Chondrocyte (in vitro differentiated cells): Measurements from ENCODE around the gene ERG. TPM values are rescaled to one million over a fixed set of nuclear protein-coding genes. Genes with fewer than 3 reads are reported as not detected.

ENCODE experiments used
- DNase-seq: peaks from one replicate; pipeline ENCODE4 v3.0.0; 2021; ENCODE audit warnings: mixed read lengths, low spot score
- H3K27ac Mint-ChIP-seq: one replicate; pipeline ENCODE4 v1.8.0; 2021; ENCODE audit warnings: mild to moderate bottlenecking, moderate library complexity, mixed read lengths; ENCODE audit not compliant: unreplicated experiment
- H3K27me3 Mint-ChIP-seq: 2 replicates; pipeline ENCODE4 v1.8.0; 2021; ENCODE audit warnings: low read depth, mixed read lengths
- H3K36me3 Mint-ChIP-seq: 2 replicates; pipeline ENCODE4 v1.8.0; 2021; ENCODE audit warnings: low read depth, mixed read lengths
- H3K4me1 Mint-ChIP-seq: 2 replicates; pipeline ENCODE4 v1.8.0; 2021; ENCODE audit warnings: low read depth, mild to moderate bottlenecking, mixed read lengths
- H3K4me3 Mint-ChIP-seq: one replicate; pipeline ENCODE4 v1.8.0; 2021; ENCODE audit warnings: mild to moderate bottlenecking, moderate library complexity, mixed read lengths; ENCODE audit not compliant: unreplicated experiment
- H3K9me3 Mint-ChIP-seq: 2 replicates; pipeline ENCODE4 v1.8.0; 2021; ENCODE audit warnings: low read depth, mixed read lengths
- CTCF ChIP-seq: fragments of 200-600 bp; sonication (generic); IDR thresholded peaks from 2 replicates; pipeline ENCODE4 v1.5.0; 2021; ENCODE audit warnings: antibody characterized with exemption, mild to moderate bottlenecking, moderate library complexity
- total RNA-seq: library from RNA; stranded (reverse); gene quantifications from 3 replicates; pipeline ENCODE4 v1.2.1, GENCODE V29; 2021

ERG gene
- total RNA-seq, 1 donor from 2014 or later = 33.4 TPM

- Mint-ChIP-seq H3K27me3 (no peaks in the 10 kb centered on the region), H3K36me3 (no peaks in the 10 kb centered on the region), H3K4me3 (peak overlapping the region; percentile 35), H3K9me3 (no peaks in the 10 kb centered on the region), H3K27ac (peak overlapping the region; percentile 97), H3K4me1 (peaks cover 75% of the 10 kb centered on the region)
- TF ChIP-seq CTCF = peak; percentile 96
- DNase-seq = no peak
Observed at GRCh38 chr21:38352536-38353219, 145.6 kb downstream of the ERG start.

- Mint-ChIP-seq H3K4me3 (peak overlapping the region; percentile 35), H3K4me1 (peaks cover 78% of the 10 kb centered on the region), H3K27me3 (no peaks in the 10 kb centered on the region), H3K36me3 (no peaks in the 10 kb centered on the region), H3K27ac (peak overlapping the region; percentile 97), H3K9me3 (no peaks in the 10 kb centered on the region)
- no peak for TF ChIP-seq CTCF
- DNase-seq = no peak
Observed at GRCh38 chr21:38351961-38352521, 146.2 kb downstream of the ERG start.

GRCh38 chr21:38351176-38351959 is 146.9 kb downstream of the ERG start:
- Mint-ChIP-seq H3K9me3 (no peaks in the 10 kb centered on the region), H3K27ac (peak overlapping the region; percentile 97)

GRCh38 chr21:38350684-38351083 is 147.6 kb downstream of the ERG start:
- no peak for TF ChIP-seq CTCF
- no peaks in the 10 kb centered on the region for H3K9me3 Mint-ChIP-seq
- H3K27ac Mint-ChIP-seq = peak overlapping the region; percentile 65
- H3K27me3 Mint-ChIP-seq = no peaks in the 10 kb centered on the region
- H3K4me1 Mint-ChIP-seq = peaks cover 71% of the 10 kb centered on the region
- DNase-seq = no peak
- H3K36me3 Mint-ChIP-seq = peaks cover 4% of the 10 kb centered on the region
- no peak overlapping the region for H3K4me3 Mint-ChIP-seq

More at GRCh38 chr21:38351176-38351959, 146.9 kb downstream of the ERG start:
- Mint-ChIP-seq H3K4me3 (no peak overlapping the region), H3K27me3 (no peaks in the 10 kb centered on the region), H3K4me1 (peaks cover 77% of the 10 kb centered on the region), H3K36me3 (peaks cover under 1% of the 10 kb centered on the region)
- no peak for DNase-seq
- no peak for TF ChIP-seq CTCF

GRCh38 chr21:38349977-38350376 is 148.3 kb downstream of the ERG start:
- Mint-ChIP-seq H3K4me1 (peaks cover 68% of the 10 kb centered on the region), H3K27me3 (no peaks in the 10 kb centered on the region), H3K4me3 (no peak overlapping the region), H3K9me3 (no peaks in the 10 kb centered on the region), H3K36me3 (peaks cover 4% of the 10 kb centered on the region), H3K27ac (peak overlapping the region; percentile 94)
- TF ChIP-seq CTCF = no peak
- DNase-seq = no peak
